Measurements from ENCODE around the gene SH3BP1. TPM values are rescaled to one million over a fixed set of nuclear protein-coding genes. Genes with fewer than 3 reads are reported as not detected.

The SH3BP1 gene
- total and polyA plus RNA-seq, 2 donors from 2014 or later = 2.2 to 12.8 TPM

- no peak overlapping the region for H3K4me3 ChIP-seq (ENCODE audit: low read length in 3 of 3)
- H3K9me3 ChIP-seq (ENCODE audit: control insufficient read depth in 2 of 3, insufficient read depth in 1 of 3, low read length in 3 of 3) = no peaks in the 10 kb centered on the region
- DNase-seq (no peak), FAIRE-seq (no peak)
- no peak for TF ChIP-seq CTCF (IDR thresholded peaks at IDR 0.05; ENCODE audit: borderline replicate concordance, extremely low read depth, insufficient read depth)
- no peak overlapping the region for H3K9ac ChIP-seq (ENCODE audit: low read length in 3 of 3)
- H3K27ac ChIP-seq (ENCODE audit: low read depth in 2 of 2, low read length in 2 of 2) = no peak overlapping the region
- intact Hi-C loops (cut with DNase I) = no loop called here
- H3K36me3 ChIP-seq (ENCODE audit: control insufficient read depth in 2 of 3, insufficient read depth in 3 of 3, low read length in 3 of 3) = peaks cover 2 to 17% (median 12%) of the 10 kb centered on the region in 3 donors
- no peaks in the 10 kb centered on the region for H3K27me3 ChIP-seq (ENCODE audit: control insufficient read depth, insufficient read depth, low read length)
- H3K4me1 ChIP-seq (ENCODE audit: control insufficient read depth in 2 of 3, insufficient read depth in 2 of 3, low read depth in 1 of 3, low read length in 3 of 3) = no peaks in the 10 kb centered on the region
These were observed 20.8 kb upstream of the SH3BP1 start for GRCh38 chr22:37618674-37619073.

DNA sequence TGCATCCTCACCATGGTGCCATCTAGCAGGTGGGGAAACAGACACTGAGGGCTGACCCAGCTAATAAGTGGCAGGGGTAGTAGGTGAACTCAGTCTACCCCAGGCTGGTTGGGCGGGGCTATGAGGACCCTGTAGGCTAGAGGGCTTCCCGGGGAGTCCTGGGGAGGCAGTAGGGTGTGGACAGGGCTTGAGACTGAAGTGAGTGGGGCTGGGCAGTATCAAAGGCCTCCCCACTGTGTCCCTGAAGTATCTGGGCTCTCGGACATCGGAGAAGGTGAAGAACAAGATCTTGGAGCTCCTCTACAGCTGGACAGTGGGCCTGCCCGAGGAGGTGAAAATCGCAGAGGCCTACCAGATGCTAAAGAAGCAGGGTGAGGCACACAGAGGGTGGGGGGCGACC is 19.5 kb upstream of the SH3BP1 start:
- no peak for DNase-seq
- FAIRE-seq = no peak
- Histone ChIP-seq H3K4me1 (ENCODE audit: control insufficient read depth in 2 of 3, insufficient read depth in 2 of 3, low read depth in 1 of 3, low read length in 3 of 3) (no peaks in the 10 kb centered on the region), H3K36me3 (ENCODE audit: control insufficient read depth in 2 of 3, insufficient read depth in 3 of 3, low read length in 3 of 3) (peaks cover 2 to 13% (median 9%) of the 10 kb centered on the region in 3 donors), H3K4me3 (ENCODE audit: low read length in 3 of 3) (no peak overlapping the region), H3K9me3 (ENCODE audit: control insufficient read depth in 2 of 3, insufficient read depth in 1 of 3, low read length in 3 of 3) (no peaks in the 10 kb centered on the region), H3K27me3 (ENCODE audit: control insufficient read depth, insufficient read depth, low read length) (no peaks in the 10 kb centered on the region), H3K27ac (ENCODE audit: low read depth in 2 of 2, low read length in 2 of 2) (no peak overlapping the region), H3K9ac (ENCODE audit: low read length in 3 of 3) (no peak overlapping the region)
- intact Hi-C loops (cut with DNase I) = no loop called here
- TF ChIP-seq CTCF (IDR thresholded peaks at IDR 0.05; ENCODE audit: borderline replicate concordance, extremely low read depth, insufficient read depth) = no peak

DNA sequence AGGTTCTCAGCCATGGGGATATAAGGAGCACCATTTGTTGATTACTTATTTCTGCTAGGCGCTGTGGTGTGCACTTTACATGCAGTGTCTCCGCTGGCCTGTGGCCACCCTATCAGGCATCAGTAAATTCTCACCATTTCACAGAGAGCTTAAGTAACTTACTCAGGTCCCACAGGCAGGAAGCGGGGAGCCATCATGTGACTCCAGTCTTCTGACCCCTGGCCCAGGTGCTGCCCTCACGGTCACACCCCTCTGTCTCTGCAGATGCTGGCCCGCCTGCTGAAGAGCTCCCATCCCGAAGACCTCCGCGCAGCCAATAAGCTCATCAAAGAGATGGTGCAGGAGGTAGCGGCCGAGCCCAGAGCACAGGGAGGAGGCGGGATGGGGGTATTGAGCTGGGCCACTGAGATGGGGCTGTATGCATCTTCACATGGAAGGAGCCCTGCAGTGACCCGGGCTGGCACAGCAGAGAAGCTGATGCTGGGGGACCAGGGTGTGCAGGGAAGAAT is 18.1 kb upstream of the SH3BP1 start:
- H3K4me3 ChIP-seq (ENCODE audit: low read length in 3 of 3) = no peak overlapping the region
- peaks cover 0 to 9% (median 5%) of the 10 kb centered on the region in 3 donors for H3K36me3 ChIP-seq (ENCODE audit: control insufficient read depth in 2 of 3, insufficient read depth in 3 of 3, low read length in 3 of 3)
- H3K27me3 ChIP-seq (ENCODE audit: control insufficient read depth, insufficient read depth, low read length) = no peaks in the 10 kb centered on the region
- H3K4me1 ChIP-seq (ENCODE audit: control insufficient read depth in 2 of 3, insufficient read depth in 2 of 3, low read depth in 1 of 3, low read length in 3 of 3) = peaks cover 0 to 2% (median 0%) of the 10 kb centered on the region in 3 donors
- no peak for FAIRE-seq
- H3K9ac ChIP-seq (ENCODE audit: low read length in 3 of 3) = no peak overlapping the region
- no peak for DNase-seq
- no peaks in the 10 kb centered on the region for H3K9me3 ChIP-seq (ENCODE audit: control insufficient read depth in 2 of 3, insufficient read depth in 1 of 3, low read length in 3 of 3)
- TF ChIP-seq CTCF (IDR thresholded peaks at IDR 0.05; ENCODE audit: borderline replicate concordance, extremely low read depth, insufficient read depth) = no peak
- H3K27ac ChIP-seq (ENCODE audit: low read depth in 2 of 2, low read length in 2 of 2) = no peak overlapping the region
- intact Hi-C loops (cut with DNase I) = no loop called here
